Esophagus squamous epithelium (tissue), 5 donors: ENCODE results near the gene RAB11FIP3. TPM values are rescaled to one million over a fixed set of nuclear protein-coding genes. Genes with fewer than 3 reads are reported as not detected.

Experiments
- DNase-seq: peaks from one replicate; lab custom pipeline; 2025; lab: John Stamatoyannopoulos, UW
- H3K27ac ChIP-seq, 4 donors: fragments of 200-600 bp; sonication (generic); one replicate each; pipeline ENCODE4 v1.5.1; 2016 to 2019; ENCODE audit warnings: mild to moderate bottlenecking in 1 of 4
- H3K27me3 ChIP-seq, 4 donors: fragments of 200-600 bp; sonication (generic); 1 replicate in 3 of 4; 2 replicates in 1 of 4; pipeline versions ENCODE4 v1.5.1 to v1.6.0; 2017 to 2021; ENCODE audit warnings: antibody characterized with exemption in 1 of 4
- H3K36me3 ChIP-seq, 3 donors: fragments of 200-600 bp; sonication (generic); one replicate each; pipeline ENCODE4 v1.5.1; 2016 to 2019
- H3K4me1 ChIP-seq, 3 donors: fragments of 200-600 bp; sonication (generic); one replicate each; pipeline ENCODE4 v1.5.1; 2017 to 2019
- H3K4me3 ChIP-seq, 4 donors: fragments of 200-600 bp; sonication (generic); 1 replicate in 3 of 4; 2 replicates in 1 of 4; pipeline ENCODE4 v1.5.1; 2016 to 2019; ENCODE audit warnings: mild to moderate bottlenecking in 2 of 4, moderate library complexity in 1 of 4
- H3K9me3 ChIP-seq, 3 donors: fragments of 200-600 bp; sonication (generic); one replicate each; pipeline ENCODE4 v1.5.1; 2016 to 2019
- CTCF ChIP-seq, 6 experiments: fragments of 450-650 bp in 4 of 6; fragments of 200-600 bp in 2 of 6; sonication (generic) in 2 of 6; IDR thresholded peaks; one replicate each; pipeline ENCODE4 v1.5.1; 2016 to 2019; ENCODE audit warnings: antibody characterized with exemption in 6 of 6, mild to moderate bottlenecking in 4 of 6, moderate library complexity in 4 of 6
- POLR2A ChIP-seq, 4 donors: fragments of 450-650 bp; IDR thresholded peaks; one replicate each; pipeline ENCODE4 v1.6.1; 2017; ENCODE audit warnings: antibody characterized with exemption in 4 of 4, mild to moderate bottlenecking in 4 of 4, moderate library complexity in 3 of 4
- WGBS, 2 donors: methylation state at CpG; one replicate each; pipeline ENCODE4 v1.1.5; 2018; 5-methylcytosine and 5-hydroxymethylcytosine counted together
- intact Hi-C: fragments of 100-400 bp; cut with DNase I; formaldehyde crosslinking; loops from one replicate; pipeline ENCODE4 v1.15.0; 2022
- total RNA-seq, 4 donors: library from RNA; depleted of rRNA; stranded (reverse); fragments of >200 nt; gene quantifications; one replicate each; pipeline ENCODE4 v1.1.0, GENCODE V29; 2016
- donor health status: DM: yes; HTN: yes; CAD: no.

Gene RAB11FIP3
- total RNA-seq, 4 donors from 2014 or later = 8.0 to 25.6 (median 10.1) TPM

GRCh38 chr16:558298-559020 is 133.0 kb downstream of the RAB11FIP3 start:
- H3K27me3 ChIP-seq = peaks cover 13 to 65% (median 21%) of the 10 kb centered on the region in 4 donors

GRCh38 chr16:559021-559380 is 133.6 kb downstream of the RAB11FIP3 start:
- TF ChIP-seq POLR2A (IDR thresholded peaks at IDR 0.05) (no peak), CTCF (IDR thresholded peaks at IDR 0.05) (no peak)
- H3K27ac ChIP-seq = no peak overlapping the region
- H3K27me3 ChIP-seq = peaks cover 13 to 71% (median 21%) of the 10 kb centered on the region in 4 donors
- H3K4me1 ChIP-seq = peaks cover 7 to 40% (median 17%) of the 10 kb centered on the region in 3 donors
- H3K36me3 ChIP-seq = peaks cover 0 to 3% (median 0%) of the 10 kb centered on the region in 3 donors
- no peak for DNase-seq
- H3K4me3 ChIP-seq = no peak overlapping the region
- WGBS, 2 donors = no CpG with 5 or more reads among the region's 15 CpGs
- no peaks in the 10 kb centered on the region for H3K9me3 ChIP-seq
- intact Hi-C loops = no loop called here

More at GRCh38 chr16:558298-559020, 133.0 kb downstream of the RAB11FIP3 start:
- Histone ChIP-seq H3K36me3 (peaks cover 0 to 8% (median 0%) of the 10 kb centered on the region in 3 donors), H3K9me3 (no peaks in the 10 kb centered on the region), H3K4me3 (no peak overlapping the region), H3K27ac (no peak overlapping the region), H3K4me1 (peaks cover 7 to 41% (median 17%) of the 10 kb centered on the region in 3 donors)
- TF ChIP-seq POLR2A (IDR thresholded peaks at IDR 0.05) = no peak
- 48 to 50% methylated on average over 5 to 8 of the region's 22 CpGs for WGBS, 2 donors
- intact Hi-C loops = no loop called here
- DNase-seq = no peak

GRCh38 chr16:559411-560203 is 134.2 kb downstream of the RAB11FIP3 start:
- Histone ChIP-seq H3K4me3 (peak overlapping the region in 1 of 4 donors; percentile 53), H3K9me3 (no peaks in the 10 kb centered on the region), H3K4me1 (peaks cover 7 to 34% (median 16%) of the 10 kb centered on the region in 3 donors), H3K27me3 (peaks cover 13 to 77% (median 21%) of the 10 kb centered on the region in 4 donors), H3K36me3 (no peaks in the 10 kb centered on the region), H3K27ac (no peak overlapping the region)
- 20% methylated on average over 1 of the region's 62 CpGs; no CpG with 5 or more reads in 1 of the 2 donors for WGBS, 2 donors
- no peak for DNase-seq
- intact Hi-C loops = no loop called here
- TF ChIP-seq CTCF (IDR thresholded peaks at IDR 0.05) = no peak
- TF ChIP-seq POLR2A (IDR thresholded peaks at IDR 0.05) = no peak

- intact Hi-C loops = no loop called here
- peak within 1 kb of the TSS in 2 of 4 donors; percentile 30 to 53 for H3K4me3 ChIP-seq
Measured at GRCh38 chr16:560204-560700, 134.8 kb downstream of the RAB11FIP3 start, which contains the start of gene PRR35. Gene PRR35, plus strand, starts transcription at chr16:560394. Its CDS starts 2,901 bp downstream, at chr16:563295.

More at GRCh38 chr16:560204-560700, 134.8 kb downstream of the RAB11FIP3 start, which contains the start of gene PRR35:
- Histone ChIP-seq H3K36me3 (no peaks in the 10 kb centered on the region), H3K27ac (no peak within 1 kb of the TSS), H3K9me3 (no peaks in the 10 kb centered on the region), H3K4me1 (peaks cover 7 to 32% (median 13%) of the 10 kb centered on the region in 3 donors), H3K27me3 (peaks cover 13 to 83% (median 21%) of the 10 kb centered on the region in 4 donors)
- DNase-seq = no peak
- no CpG with 5 or more reads among the region's 84 CpGs for WGBS, 2 donors
- TF ChIP-seq CTCF (IDR thresholded peaks at IDR 0.05) (no peak), POLR2A (IDR thresholded peaks at IDR 0.05) (no peak)
